HG03378 (cell line): ENCODE data around the gene AGTPBP1.
A peak's percentile ranks its signal among the peaks of the same experiment; 100 is the strongest.
"Not testable (repeated sequence)": the region's sequence is repeated elsewhere in the genome, so short reads cannot be mapped to it uniquely, and the experiment has no call there.

ENCODE experiments used
- ATAC-seq: cut with Tn5 transposase; IDR thresholded peaks from one replicate; pipeline ENCODE4 v1.9.1; 2021; ENCODE audit warnings: mild to moderate bottlenecking, moderate library complexity; ENCODE audit not compliant: unreplicated experiment

AGTPBP1 gene

DNA sequence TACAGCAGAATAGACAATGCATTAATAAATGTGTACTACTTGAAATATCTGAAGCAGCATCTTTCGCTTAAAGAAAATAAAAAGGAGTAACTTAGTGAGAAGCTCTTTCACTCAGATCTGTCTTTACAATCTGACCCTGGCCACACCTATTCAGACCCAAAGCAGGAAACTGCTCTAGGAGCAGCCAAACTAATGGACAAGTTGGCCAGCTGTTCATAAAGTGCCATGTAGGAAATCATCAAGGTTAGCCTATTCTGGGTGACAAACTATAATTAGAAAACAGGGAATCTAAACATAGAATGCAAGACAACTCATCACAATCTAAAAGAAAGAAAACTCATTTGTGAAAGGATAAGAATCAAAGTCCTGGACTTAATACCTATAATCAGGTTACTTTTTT lies 101.3 kb downstream of the AGTPBP1 start:
- ATAC-seq: no peak

DNA sequence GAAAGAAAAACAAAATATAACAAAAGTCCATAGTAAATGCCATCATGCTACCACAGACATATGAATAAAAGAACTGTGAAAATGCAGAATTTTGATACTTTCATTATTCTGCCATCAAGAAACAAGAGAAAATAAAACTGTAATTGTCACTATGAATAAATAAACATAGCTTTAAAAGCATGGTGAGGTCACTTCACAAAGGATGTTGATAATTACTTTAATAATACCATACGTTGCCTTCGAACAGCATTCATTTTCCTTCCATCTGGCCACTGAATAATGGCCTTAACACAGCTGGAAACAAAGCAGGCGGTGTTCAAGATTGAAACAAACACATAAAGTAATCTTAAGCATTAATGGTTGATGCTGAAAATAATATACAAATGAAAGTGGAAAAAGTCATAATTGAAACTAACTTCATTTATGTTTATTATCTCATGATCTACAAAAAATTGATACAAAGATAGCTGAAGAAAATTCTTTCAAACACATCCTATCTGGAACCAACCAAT lies 102.0 kb downstream of the AGTPBP1 start:
- no peak for ATAC-seq

DNA sequence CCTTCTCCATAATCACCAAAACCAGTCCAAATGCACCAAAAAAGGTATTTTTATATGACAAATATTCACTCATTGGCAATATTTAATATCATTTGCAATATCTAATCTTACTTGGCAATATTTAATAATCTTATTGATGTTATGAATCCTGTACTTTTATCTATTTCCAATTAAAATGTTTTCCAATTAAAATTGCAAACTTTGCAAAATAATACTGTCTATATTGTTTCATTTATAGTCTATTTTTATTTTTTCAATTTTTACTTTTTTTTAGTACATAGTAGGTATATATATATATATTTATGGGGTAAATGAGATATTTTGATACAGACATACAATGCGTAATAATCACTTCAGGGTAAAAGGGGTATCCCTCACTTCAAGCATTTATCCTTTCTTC lies 109.9 kb downstream of the AGTPBP1 start:
- ATAC-seq: no peak

DNA sequence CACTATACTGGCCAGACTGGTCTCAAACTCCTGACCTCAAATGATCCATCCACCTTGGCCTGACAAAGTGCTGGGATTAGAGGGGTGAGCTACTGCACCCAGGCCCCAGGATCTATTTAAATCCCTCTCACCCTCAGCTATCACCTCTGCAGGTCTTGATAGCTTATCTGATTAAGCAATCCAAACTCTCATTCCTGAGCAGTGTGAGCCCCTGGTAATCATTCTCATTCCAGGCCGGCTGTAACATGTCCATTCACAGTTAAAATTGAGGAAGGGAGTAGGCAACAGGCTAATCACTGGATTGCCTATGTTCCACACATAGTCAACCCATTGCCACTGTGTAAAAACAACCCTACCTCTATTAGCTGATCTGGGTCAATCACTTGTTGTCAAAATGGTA lies 111.1 kb downstream of the AGTPBP1 start:
- no peak for ATAC-seq

DNA sequence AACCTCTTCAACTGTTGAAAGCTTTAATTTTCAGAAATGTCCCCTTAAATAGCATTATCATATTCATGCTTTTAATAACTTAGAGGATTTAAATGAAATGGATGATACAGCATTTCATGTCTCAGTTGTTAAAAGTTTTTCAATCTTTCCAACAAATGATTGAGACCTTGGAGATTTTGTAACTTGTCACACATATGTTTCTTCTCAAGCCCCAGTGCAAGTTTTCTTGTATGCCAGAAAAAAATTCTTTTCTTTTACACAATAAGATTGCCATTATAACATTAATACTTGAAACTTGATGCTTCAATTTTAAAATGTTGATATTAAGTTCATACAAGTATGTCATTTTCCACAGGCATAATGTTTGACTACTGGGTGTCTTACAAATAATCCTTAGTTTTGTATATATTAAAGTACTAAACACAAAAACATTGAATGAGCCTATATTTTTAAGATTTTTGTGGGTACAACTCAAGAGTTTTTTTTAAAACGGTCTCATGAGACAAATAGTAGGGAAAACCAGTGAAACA lies 124.5 kb downstream of the AGTPBP1 start:
- no peak for ATAC-seq

DNA sequence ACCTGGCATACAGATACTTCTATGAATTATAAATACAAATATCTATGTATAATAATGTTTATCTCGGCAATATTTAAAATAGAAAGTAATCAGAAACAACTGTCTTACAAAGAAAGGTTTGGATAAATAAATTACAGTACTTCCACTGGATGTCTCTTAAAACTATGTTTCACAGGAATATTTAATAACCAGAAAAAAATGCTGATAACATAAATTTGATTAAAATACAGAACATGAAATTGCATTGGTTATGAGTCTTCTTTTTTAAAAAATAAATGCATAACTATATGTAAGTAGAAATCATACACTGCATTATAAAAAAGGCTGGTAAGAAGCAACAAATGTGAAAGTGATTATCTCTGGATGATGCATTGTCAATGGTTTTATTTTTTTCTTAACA lies 126.0 kb downstream of the AGTPBP1 start:
- ATAC-seq: no peak

DNA sequence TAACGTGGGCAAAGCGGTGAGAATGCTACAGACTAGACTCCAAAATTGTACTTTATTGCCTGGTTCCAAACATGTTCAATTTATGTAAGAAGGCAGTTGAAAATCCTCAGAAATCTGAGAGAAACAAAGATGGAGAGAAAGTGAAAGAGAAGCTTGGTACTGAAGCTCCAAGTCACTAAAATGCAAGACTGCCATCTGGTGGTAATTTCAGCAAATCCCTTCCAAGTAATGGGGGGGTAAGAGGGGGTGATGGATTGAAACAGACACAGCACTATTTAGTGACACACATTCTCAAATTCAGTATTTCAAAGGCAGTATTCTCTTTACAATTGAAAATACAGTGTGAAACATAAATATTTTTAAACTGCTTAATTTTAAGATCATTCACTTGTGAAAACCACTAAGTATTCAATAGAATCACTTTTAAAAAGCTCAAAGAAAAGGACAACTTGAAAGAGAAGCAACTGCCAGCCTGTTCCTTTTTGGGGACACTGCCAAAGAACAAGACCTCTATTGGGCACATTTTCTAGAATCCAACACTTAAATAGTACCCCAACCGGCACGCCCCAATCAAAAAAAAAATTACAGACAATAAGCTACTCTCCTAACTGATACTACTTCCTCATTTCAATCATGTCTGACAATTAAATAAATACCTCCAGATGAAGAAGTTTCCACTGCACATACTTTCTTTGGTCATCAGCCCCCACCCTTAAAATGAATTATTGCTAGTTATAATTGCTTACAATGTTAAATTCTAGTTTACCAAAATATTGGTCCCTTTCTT lies 131.5 kb downstream of the AGTPBP1 start:
- ATAC-seq: peak; percentile 87

DNA sequence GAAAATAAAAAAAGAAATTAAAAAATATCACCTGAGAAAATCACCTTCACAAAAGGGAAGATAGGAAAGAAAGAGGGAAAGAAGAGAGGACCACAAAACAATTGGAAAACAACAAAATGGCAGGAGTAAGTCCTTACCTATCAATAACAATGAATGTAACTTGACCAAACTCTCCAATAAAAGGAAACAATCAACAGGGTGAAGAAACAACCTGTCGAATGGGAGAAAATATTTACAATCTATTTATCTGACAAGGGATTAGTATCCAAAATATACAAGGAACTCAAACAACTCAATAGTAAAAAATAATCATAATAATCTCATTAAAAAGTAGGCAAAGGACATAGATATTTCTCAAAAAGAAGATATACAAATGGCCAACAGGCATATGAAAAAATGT lies 135.8 kb downstream of the AGTPBP1 start:
- no peak for ATAC-seq

DNA sequence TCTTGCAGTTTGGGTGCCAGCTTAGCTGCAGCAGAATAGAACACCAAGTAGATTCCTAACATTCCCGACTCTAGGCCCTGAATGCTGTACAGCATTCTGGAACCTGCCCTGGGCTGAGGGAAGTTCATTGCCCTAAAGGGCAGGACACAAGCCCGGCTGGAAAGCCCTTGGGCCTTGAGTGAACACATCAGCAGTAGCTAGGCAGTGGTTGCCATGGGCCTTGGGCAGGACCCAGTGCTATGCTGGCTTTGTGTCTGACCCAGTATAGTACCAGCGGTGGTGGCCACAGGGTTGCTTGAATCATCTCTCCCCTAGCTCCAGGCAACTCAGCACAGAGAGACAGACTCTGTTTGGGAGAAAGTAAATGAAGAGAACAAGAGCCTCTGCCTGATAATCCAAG lies 137.8 kb downstream of the AGTPBP1 start:
- no peak for ATAC-seq

DNA sequence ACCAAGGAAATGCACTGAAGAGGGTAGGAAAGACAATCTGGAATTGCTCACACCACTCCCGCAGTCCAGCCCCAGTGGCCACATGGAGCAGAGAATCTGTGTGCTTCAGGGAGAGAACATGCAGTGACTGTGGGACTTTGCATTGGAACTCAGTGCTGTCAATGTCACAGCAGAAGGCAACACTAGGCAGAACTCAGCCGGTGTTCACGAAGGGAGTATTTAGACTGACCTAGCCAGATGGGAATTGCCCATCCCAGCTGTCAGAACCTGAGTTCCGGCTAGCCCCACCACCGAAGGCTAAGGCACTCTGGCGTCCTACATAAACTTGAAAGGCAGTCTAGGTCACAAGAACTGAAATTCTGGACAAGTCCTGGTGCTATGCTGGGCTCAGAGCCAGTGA lies 139.0 kb downstream of the AGTPBP1 start:
- no peak for ATAC-seq

DNA sequence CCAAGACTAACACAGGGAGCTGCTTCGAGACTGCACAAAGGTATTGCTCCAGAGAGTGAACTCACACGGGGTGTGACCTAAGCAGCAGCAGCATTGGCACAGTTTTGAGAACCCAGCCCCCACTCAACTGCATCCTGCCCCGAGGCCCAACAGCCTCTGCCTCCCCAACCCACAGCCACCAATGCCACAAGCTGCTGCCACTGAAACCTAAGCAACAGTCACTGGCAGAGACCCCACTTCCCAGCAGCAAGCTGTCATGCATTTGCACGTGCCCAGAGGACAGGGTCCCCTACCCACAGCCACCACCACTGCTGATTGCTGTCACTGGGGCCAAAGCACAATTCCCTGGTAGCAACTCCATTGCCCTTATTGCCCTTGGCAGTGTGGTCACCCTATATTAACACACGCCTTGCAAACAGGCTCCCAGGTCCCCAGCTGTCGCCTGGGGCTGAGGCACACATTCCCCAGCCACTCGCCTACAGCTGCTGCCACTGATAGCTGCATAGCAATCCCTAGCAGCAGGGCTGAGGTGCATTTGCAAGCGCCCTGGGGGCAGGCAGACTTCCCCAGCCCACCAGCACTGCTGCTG lies 141.0 kb downstream of the AGTPBP1 start:
- no peak for ATAC-seq

DNA sequence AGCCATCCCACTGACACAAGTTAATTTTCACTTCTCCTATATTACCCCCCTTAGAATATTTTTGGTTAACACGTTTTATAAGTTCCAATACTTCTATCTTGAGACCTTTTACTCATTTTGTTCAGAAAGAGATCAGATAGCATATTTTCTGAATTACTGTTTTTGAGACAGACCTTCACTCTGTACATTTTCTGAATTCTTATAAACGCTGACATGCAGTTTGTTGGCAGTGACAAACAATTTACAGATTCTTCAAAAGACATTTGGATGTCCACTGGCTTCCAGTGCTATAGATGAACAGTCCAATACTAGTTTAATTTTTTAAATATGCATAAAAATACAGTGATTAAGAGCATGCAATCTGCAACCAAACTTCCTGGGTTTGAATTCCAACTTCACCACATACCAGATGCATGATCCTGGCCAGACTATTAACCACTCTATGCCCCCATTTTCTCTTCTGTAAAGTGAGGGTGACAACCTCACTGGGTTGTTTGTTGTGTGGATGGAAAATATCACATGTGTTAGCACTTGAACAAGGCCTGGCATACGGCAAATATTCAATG lies 142.1 kb downstream of the AGTPBP1 start:
- no peak for ATAC-seq

DNA sequence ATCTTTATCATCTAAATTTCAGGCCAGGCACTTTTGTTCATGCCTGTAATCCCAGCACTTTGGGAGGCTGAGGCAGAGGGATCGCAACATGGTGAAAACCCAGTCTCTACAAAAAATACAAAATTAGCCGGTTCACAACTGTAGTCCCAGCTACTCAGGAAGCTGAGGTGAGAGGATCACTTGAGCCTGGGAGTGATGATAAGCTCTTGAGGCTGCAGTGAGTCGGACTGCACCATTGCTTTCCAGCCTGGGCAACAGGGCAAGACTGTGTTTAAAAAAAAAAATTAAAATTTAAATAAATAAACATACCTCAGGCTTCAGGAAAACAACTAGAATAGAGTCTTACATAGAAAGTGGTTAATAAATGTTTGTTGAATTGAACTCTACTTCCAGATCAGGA lies 147.4 kb downstream of the AGTPBP1 start:
- no peak for ATAC-seq

DNA sequence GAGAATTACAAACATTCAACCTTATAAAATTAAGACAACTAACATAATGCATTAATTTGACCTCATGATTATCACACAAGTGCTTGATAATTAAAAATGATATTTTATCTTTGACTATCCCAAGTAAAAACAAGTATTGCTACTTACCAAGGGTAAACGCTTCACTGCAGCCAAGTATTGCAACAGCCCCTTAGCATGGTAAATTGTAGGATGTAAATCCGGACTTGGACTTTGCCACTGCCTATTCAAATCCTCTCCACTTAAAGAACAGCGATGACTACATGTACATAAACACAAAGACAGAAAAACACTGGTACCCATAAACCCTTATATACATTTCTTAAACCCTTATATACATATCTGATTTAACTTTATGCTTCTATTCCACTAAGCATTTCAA lies 155.1 kb downstream of the AGTPBP1 start:
- no peak for ATAC-seq

DNA sequence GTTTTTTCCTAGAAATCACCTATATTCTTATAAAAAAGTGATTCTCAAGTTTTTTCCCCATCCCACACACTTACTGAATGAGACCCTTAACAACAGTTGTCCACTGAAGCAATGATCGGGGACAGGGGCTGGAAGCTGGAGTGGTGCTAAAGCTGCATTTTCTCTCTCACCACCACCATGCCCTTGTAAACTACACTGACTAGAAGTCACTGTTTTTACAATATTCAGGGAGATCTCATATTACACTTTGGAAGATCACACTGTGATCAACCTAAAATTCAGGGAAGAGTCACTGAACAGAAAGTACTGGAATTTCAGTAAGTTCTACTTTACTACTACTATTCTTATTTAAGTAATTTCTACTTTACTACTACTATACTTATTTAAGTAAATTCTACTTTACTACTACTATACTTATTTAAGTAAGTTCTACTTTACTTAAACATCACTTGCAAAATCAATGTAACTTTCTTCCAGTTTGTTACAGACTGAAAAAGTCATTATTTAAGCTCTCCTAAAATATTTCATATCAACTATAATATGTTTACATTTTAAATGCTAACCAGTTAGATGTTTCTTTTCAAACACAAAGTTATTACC lies 164.3 kb downstream of the AGTPBP1 start:
- ATAC-seq: no peak

DNA sequence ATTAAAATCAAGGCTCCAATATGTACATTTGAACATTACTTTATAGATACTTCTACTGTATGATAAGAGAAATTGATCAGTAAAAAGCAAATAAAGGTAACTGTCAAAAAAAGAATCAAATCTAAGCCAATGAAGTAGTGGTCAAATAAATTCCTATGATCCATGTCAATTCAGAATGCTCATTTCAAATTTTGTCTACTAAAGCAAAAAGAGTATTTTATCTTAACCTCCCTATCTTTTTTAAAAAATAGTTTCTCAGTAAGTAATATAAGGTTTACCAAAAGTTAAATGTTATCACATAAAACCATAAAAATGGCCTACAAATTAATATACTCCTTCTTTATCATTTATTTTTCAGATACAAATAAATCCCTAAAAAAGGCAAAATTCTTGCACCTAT lies 165.9 kb downstream of the AGTPBP1 start:
- no peak for ATAC-seq

DNA sequence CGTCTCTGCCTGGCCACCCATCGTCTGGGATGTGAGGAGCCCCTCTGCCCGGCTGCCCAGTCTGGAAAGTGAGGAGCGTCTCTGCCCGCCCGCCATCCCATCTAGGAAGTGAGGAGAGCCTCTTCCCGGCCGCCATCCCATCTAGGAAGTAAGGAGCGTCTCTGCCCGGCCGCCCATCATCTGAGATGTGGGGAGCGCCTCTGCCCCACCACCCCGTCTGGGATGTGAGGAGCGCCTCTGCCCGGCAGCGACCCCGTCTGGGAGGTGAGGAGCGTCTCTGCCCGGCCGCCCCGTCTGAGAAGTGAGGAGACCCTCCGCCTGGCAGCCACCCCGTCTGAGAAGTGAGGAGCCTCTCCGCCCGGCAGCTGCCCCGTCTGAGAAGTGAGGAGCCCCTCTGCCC lies 168.2 kb downstream of the AGTPBP1 start:
- ATAC-seq: not testable (repeated sequence)

DNA sequence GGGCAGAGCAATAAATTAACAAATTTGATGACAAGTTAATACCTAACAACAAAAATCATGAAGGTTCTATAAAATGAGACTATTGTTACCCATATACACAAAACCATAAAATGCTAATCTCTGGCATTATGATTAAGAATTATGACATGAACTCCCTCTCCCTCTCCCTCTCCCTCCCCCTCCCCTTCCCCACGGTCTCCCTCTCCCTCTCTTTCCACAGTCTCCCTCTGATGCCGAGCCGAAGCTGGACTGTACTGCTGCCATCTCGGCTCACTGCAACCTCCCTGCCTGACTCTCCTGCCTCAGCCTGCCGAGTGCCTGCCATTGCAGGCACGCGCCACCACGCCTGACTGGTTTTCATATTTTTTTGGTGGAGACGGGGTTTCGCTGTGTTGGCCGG lies 168.8 kb downstream of the AGTPBP1 start:
- not testable (repeated sequence) for ATAC-seq

DNA sequence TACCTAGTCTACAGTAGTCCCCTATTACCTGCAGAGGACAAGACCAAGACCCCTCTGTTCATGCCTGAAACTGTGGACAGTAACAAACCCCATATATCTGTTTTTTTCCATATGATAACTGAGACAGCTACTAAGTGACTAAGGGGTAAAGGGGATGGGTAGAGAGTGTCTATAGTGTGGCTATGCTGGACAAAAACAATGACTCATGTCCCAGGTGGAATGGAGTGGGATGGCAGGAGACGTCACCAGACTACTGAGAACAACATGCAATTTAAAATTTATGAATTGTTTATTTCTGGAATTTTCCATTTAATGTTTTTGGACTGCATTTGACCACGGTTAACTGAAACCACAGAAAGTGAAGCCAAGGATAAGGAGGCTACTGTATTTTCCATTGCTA lies 171.8 kb downstream of the AGTPBP1 start:
- ATAC-seq: no peak

DNA sequence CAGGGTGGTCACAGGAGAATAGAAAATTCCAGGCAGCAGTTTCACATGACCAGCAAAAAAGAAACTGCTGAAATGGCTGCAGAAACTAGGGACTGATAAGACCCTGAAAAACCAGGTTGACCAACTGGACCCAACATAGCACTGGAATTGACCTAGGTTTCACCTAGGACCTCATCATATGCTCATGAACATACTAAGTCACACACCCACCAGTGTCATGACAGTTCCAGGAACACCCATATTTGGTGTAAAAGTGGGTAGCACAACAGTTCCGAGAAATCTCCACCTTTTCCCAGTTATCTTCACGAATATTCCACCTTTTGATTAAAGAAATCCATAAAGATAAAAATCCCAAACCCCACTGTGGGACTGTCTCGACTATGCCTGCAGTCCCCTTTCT lies 182.2 kb downstream of the AGTPBP1 start:
- ATAC-seq: no peak

DNA sequence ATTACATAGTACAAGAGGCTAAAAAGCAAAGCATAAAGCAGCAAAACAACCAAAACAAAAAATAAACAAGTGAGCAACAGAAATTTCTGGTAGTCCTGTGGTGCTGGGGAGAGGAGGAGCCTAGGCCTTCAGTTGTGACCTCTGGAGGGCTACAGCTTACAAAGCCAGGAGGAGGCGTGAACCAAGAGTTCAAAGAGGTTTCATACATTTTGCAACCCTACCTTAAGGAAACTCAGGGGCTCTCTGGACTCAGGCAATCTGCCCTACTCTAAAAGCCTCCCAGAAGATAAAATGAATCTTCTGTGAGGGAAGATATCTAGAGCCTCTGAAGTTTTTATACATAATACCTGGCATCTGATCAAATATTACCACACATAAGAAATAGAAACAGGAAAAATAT lies 187.4 kb downstream of the AGTPBP1 start:
- no peak for ATAC-seq

DNA sequence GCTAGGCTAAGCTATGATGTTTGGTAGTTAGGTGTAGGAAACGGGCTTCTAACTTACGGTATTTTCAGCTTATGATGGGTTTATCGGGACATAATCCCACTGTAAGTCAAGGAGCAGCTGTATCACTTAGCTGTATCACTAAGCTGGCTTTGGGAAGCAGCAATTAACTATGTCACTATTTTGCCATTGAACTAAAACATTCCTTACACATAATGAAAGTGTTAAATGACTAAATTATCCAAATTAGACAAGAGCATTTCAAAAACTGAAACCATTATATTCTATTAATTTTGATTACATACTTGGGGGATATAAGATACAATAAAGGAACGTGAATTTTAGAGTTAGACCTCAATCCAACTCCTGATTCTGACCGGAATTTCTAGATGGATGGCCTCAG lies 188.3 kb downstream of the AGTPBP1 start:
- no peak for ATAC-seq
